HepG2 (cell line): ENCODE results near the gene PGA3.
"Not testable (repeated sequence)": the region's sequence is repeated elsewhere in the genome, so short reads cannot be mapped to it uniquely, and the experiment has no call there.

Source experiments
- HIVEP1 ChIP-seq: sonication (generic); formaldehyde crosslinking; IDR thresholded peaks from 2 replicates; pipeline ENCODE4 v1.4.0; 2020; ENCODE audit warnings: mild to moderate bottlenecking, missing genetic modification reagents
- MED1 ChIP-seq: sonication (generic); formaldehyde crosslinking; IDR thresholded peaks from 2 replicates; pipeline ENCODE4 v1.4.0; 2020; ENCODE audit warnings: missing genetic modification reagents
- PCBP2 ChIP-seq: fragments of 200-400 bp; formaldehyde crosslinking; optimal IDR thresholded peaks from 2 replicates; pipeline ENCODE3; 2018; ENCODE audit warnings: low read length, low read depth; ENCODE audit not compliant: poor library complexity, severe bottlenecking
- POLR2A ChIP-seq, 2 experiments: IDR thresholded peaks; 2 replicates each; pipeline ENCODE4 v1.6.1; 2011; ENCODE audit warnings: low read depth in 2 of 2, low read length in 2 of 2, mild to moderate bottlenecking in 1 of 2, moderate library complexity in 1 of 2; ENCODE audit not compliant: insufficient read depth in 1 of 2
- REPIN1 ChIP-seq: sonication (generic); formaldehyde crosslinking; IDR thresholded peaks from 2 replicates; pipeline ENCODE4 v1.8.0; 2022; ENCODE audit warnings: missing genetic modification reagents, low read depth, mild to moderate bottlenecking, borderline replicate concordance
- SP1 ChIP-seq, 2 experiments: fragments of 450-650 bp in 1 of 2; sonication (generic) in 1 of 2; formaldehyde crosslinking in 1 of 2; IDR thresholded peaks; 2 replicates each; pipeline versions ENCODE4 v1.4.0 to v1.6.1; 2016 to 2020; ENCODE audit warnings: missing genetic modification reagents in 1 of 2
- ZBTB7A ChIP-seq: sonication (generic); formaldehyde crosslinking; IDR thresholded peaks from 2 replicates; pipeline ENCODE4 v1.8.0; 2022; ENCODE audit warnings: mild to moderate bottlenecking, missing genetic modification reagents
- ZC3H4 ChIP-seq: sonication (generic); formaldehyde crosslinking; IDR thresholded peaks from 2 replicates; pipeline ENCODE4 v1.4.0; 2020; ENCODE audit warnings: missing genetic modification reagents, borderline replicate concordance
- ZMYM2 ChIP-seq: sonication (generic); formaldehyde crosslinking; IDR thresholded peaks from 2 replicates; pipeline ENCODE4 v1.8.0; 2022; ENCODE audit warnings: mild to moderate bottlenecking, missing genetic modification reagents
- TF ChIP-seq, protein P1 (sequence below), 2 experiments: fragments of 450-650 bp in 1 of 2; sonication (generic) in 1 of 2; formaldehyde crosslinking in 1 of 2; IDR thresholded peaks; 2 replicates each; pipeline versions ENCODE4 v1.6.1 to v1.8.0; 2016 to 2022; ENCODE audit warnings: antibody characterized with exemption in 1 of 2, mild to moderate bottlenecking in 1 of 2, missing genetic modification reagents in 1 of 2

- not testable (repeated sequence) for TF ChIP-seq POLR2A (IDR thresholded peaks at IDR 0.05; ENCODE audit: insufficient read depth in 1 of 2, low read depth in 2 of 2, low read length in 2 of 2); ZBTB7A (CRISPR knock-in tag); PCBP2; HIVEP1 (CRISPR knock-in tag); ZC3H4 (CRISPR knock-in tag); MED1 (CRISPR knock-in tag); ZMYM2 (CRISPR knock-in tag); REPIN1 (CRISPR knock-in tag); SP1 (IDR thresholded peaks at IDR 0.05); SP1 (CRISPR knock-in tag; IDR thresholded peaks at IDR 0.05)
- TF ChIP-seq, protein P1, sequence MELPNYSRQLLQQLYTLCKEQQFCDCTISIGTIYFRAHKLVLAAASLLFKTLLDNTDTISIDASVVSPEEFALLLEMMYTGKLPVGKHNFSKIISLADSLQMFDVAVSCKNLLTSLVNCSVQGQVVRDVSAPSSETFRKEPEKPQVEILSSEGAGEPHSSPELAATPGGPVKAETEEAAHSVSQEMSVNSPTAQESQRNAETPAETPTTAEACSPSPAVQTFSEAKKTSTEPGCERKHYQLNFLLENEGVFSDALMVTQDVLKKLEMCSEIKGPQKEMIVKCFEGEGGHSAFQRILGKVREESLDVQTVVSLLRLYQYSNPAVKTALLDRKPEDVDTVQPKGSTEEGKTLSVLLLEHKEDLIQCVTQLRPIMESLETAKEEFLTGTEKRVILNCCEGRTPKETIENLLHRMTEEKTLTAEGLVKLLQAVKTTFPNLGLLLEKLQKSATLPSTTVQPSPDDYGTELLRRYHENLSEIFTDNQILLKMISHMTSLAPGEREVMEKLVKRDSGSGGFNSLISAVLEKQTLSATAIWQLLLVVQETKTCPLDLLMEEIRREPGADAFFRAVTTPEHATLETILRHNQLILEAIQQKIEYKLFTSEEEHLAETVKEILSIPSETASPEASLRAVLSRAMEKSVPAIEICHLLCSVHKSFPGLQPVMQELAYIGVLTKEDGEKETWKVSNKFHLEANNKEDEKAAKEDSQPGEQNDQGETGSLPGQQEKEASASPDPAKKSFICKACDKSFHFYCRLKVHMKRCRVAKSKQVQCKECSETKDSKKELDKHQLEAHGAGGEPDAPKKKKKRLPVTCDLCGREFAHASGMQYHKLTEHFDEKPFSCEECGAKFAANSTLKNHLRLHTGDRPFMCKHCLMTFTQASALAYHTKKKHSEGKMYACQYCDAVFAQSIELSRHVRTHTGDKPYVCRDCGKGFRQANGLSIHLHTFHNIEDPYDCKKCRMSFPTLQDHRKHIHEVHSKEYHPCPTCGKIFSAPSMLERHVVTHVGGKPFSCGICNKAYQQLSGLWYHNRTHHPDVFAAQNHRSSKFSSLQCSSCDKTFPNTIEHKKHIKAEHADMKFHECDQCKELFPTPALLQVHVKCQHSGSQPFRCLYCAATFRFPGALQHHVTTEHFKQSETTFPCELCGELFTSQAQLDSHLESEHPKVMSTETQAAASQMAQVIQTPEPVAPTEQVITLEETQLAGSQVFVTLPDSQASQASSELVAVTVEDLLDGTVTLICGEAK (IDR thresholded peaks at IDR 0.05) = not testable (repeated sequence)
- TF ChIP-seq, protein P1 (CRISPR knock-in tag; IDR thresholded peaks at IDR 0.05) = not testable (repeated sequence)
Observed at GRCh38 chr11:61165785-61166184, 37.5 kb upstream of the PGA3 start.
